B cell (primary cell): ENCODE measurements around the gene RPRD1B. TPM values are rescaled to one million over a fixed set of nuclear protein-coding genes. Genes with fewer than 3 reads are reported as not detected.

Experiments used
- ATAC-seq: fragments of 200-7000 bp; cut with Tn5 transposase; one replicate; pipeline ENCODE4 v1.10.0; 2021; ENCODE audit warnings: low read depth, mild to moderate bottlenecking, moderate number of reproducible peaks, moderate library complexity
- CTCF ChIA-PET: fragments of 350-600 bp; sonication (Branson Sonifier 250); formaldehyde crosslinking; loops from one replicate; lab custom pipeline; 2021; ENCODE audit warnings: antibody characterized with exemption, inconsistent platforms; lab: Charles Lee
- POLR2A ChIA-PET: fragments of 350-600 bp; sonication (Branson Sonifier 250); formaldehyde crosslinking; loops from one replicate; lab custom pipeline; 2021; ENCODE audit warnings: antibody characterized with exemption; lab: Charles Lee
- DNase-seq: peaks from one replicate; pipeline ENCODE4 v3.0.0; 2013
- H2AFZ ChIP-seq: 2 replicates; pipeline ENCODE4 v1.6.1; 2012; ENCODE audit warnings: mild to moderate bottlenecking, low read depth, low read length; ENCODE audit not compliant: insufficient read depth, poor library complexity, severe bottlenecking
- H3K27ac ChIP-seq, 2 donors: 1 replicate in 1 of 2; 2 replicates in 1 of 2; pipeline ENCODE4 v1.5.1; 2012 to 2013; ENCODE audit warnings: low read length in 2 of 2, mild to moderate bottlenecking in 2 of 2, moderate library complexity in 1 of 2
- H3K27me3 ChIP-seq, 4 experiments: fragments of 200-600 bp in 1 of 4; sonication (generic) in 1 of 4; replicated peaks in 1 of 4; 1 replicate in 2 of 4; 2 replicates in 2 of 4; pipeline versions ENCODE4 v1.6.1 to v1.7.0; 2013 to 2016; ENCODE audit warnings: low read length in 3 of 4, mild to moderate bottlenecking in 2 of 4, mixed read lengths in 1 of 4, moderate library complexity in 1 of 4; ENCODE audit not compliant: insufficient read depth in 4 of 4, control insufficient read depth in 3 of 4; ENCODE audit errors: control extremely low read depth in 1 of 4
- H3K36me3 ChIP-seq, 2 experiments: replicated peaks in 1 of 2; 1 replicate in 1 of 2; 2 replicates in 1 of 2; pipeline versions ENCODE4 v1.6.1 to v1.7.1; 2013; ENCODE audit warnings: low read length in 1 of 2; ENCODE audit not compliant: insufficient read depth in 2 of 2, control insufficient read depth in 1 of 2; ENCODE audit errors: control extremely low read depth in 1 of 2, extremely low read depth in 1 of 2
- H3K4me1 ChIP-seq, 2 donors: fragments of 200-600 bp in 1 of 2; sonication (generic) in 1 of 2; 1 replicate in 1 of 2; 2 replicates in 1 of 2; pipeline versions ENCODE4 v1.5.1 to v1.6.1; 2013 to 2017; ENCODE audit warnings: low read length in 2 of 2; ENCODE audit not compliant: control insufficient read depth in 2 of 2, insufficient read depth in 2 of 2
- H3K4me2 ChIP-seq: replicated peaks from 2 replicates; pipeline ENCODE3; 2012; ENCODE audit warnings: mild to moderate bottlenecking, low read depth, low read length; ENCODE audit not compliant: poor library complexity, severe bottlenecking
- H3K4me3 ChIP-seq, 5 experiments: fragments of 200-600 bp in 1 of 5; sonication (generic) in 1 of 5; 1 replicate in 3 of 5; 2 replicates in 2 of 5; pipeline versions ENCODE4 v1.5.1 to v1.7.0; 2011 to 2016; ENCODE audit warnings: low read length in 4 of 5, mild to moderate bottlenecking in 4 of 5, low read depth in 2 of 5, control low read depth in 1 of 5, moderate library complexity in 1 of 5; ENCODE audit not compliant: insufficient read depth in 1 of 5; ENCODE audit errors: control extremely low read depth in 1 of 5, extremely low read depth in 1 of 5
- H3K79me2 ChIP-seq: fragments of 200-600 bp; sonication (generic); one replicate; pipeline ENCODE4 v1.6.0; 2016; ENCODE audit warnings: low read length; ENCODE audit not compliant: control insufficient read depth, insufficient read depth
- H3K9ac ChIP-seq: fragments of 200-600 bp; sonication (generic); 2 replicates; pipeline ENCODE4 v1.6.1; 2017; ENCODE audit warnings: mild to moderate bottlenecking, low read length, moderate library complexity
- H3K9me3 ChIP-seq, 3 donors: one replicate each; pipeline versions ENCODE4 v1.6.1 to v1.7.1; 2013; ENCODE audit warnings: low read length in 2 of 3; ENCODE audit not compliant: control insufficient read depth in 2 of 3, insufficient read depth in 1 of 3; ENCODE audit errors: control extremely low read depth in 1 of 3
- H4K20me1 ChIP-seq: 2 replicates; pipeline ENCODE4 v1.6.0; 2012; ENCODE audit warnings: mild to moderate bottlenecking, low read length; ENCODE audit not compliant: insufficient read depth, control insufficient read depth, poor library complexity, severe bottlenecking
- H3K27ac Mint-ChIP-seq: one replicate; pipeline ENCODE4 v1.8.0; 2021; ENCODE audit warnings: mixed read lengths
- H3K27me3 Mint-ChIP-seq: one replicate; pipeline ENCODE4 v1.8.0; 2021; ENCODE audit warnings: mixed read lengths
- H3K4me1 Mint-ChIP-seq: one replicate; pipeline ENCODE4 v1.8.0; 2021; ENCODE audit warnings: mixed read lengths
- H3K4me3 Mint-ChIP-seq: one replicate; pipeline ENCODE4 v1.8.0; 2021; ENCODE audit warnings: mixed read lengths
- H3K9me3 Mint-ChIP-seq: one replicate; pipeline ENCODE4 v1.8.0; 2022; ENCODE audit warnings: mixed read lengths; ENCODE audit not compliant: insufficient read depth
- EZH2 ChIP-seq: IDR thresholded peaks from 2 replicates; pipeline ENCODE4 v1.6.1; 2012; ENCODE audit warnings: borderline replicate concordance, low read depth, mild to moderate bottlenecking, moderate library complexity, low read length; ENCODE audit not compliant: insufficient read depth, poor library complexity, severe bottlenecking
- WGBS: methylation state at CpG from one replicate; pipeline ENCODE4 v1.1.5; 2013; ENCODE audit warnings: missing lambda C conversion rate; ENCODE audit not compliant: insufficient coverage; 5-methylcytosine and 5-hydroxymethylcytosine counted together
- intact Hi-C: fragments of 100-400 bp; cut with micrococcal nuclease; formaldehyde crosslinking; loops from one replicate; pipeline ENCODE4 v1.10.0; 2022
- polyA plus RNA-seq: library from polyadenylated mRNA; depleted of rRNA; stranded (reverse); fragments of >200 nt; gene quantifications from 2 replicates; pipeline ENCODE4 v1.2.3, GENCODE V29; 2012
- total RNA-seq, 2 donors: library from RNA; stranded (reverse); fragments of 120-200 nt in 1 of 2; gene quantifications; 1 replicate in 1 of 2; 2 replicates in 1 of 2; pipeline versions ENCODE4 v1.2.3 to v1.2.4, GENCODE V29; 2013 to 2022
- TF ChIP-seq, protein P1 (sequence below): fragments of 200-600 bp; IDR thresholded peaks from one replicate; pipeline ENCODE4 v1.8.0; 2022; ENCODE audit warnings: antibody characterized with exemption, mild to moderate bottlenecking

Gene RPRD1B
- total and polyA plus RNA-seq, 2 donors (not counting 1 experiment from before 2014, with no cell fraction given), result 6.0 to 54.9 TPM

DNA sequence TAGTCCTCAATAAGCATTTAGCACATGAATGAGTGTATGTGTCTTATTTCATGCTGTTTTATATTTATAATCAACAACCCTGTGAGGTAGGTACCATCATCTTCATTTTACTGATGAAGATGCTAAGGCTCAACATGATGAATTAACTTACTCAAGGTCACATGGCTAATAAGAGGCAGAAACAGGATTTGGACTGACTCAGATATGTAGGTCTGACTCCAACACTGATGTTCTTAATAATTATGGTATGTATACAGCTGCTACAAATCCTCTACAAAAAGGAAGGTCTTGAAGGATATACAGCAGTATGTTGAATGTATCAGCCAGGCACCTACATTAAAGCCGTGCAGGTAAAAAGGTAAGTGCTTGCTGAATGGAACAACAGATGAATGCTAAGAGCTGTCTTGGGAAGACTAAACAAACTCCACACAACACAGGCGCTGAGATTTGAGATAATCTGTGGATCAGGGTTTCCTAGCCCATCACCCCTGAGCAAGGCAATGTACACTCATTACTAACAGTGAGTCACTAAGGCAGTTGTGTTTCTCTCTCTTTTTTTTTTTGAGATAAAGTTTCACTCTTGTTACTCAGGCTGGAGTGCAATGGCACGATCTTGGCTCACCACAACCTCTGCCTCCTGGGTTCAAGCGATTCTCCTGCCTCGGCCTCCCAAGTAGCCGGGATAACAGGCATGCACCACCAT lies 32.2 kb upstream of the RPRD1B start:
- peaks cover 0 to 85% of the 10 kb centered on the region in 2 experiments for H3K36me3 ChIP-seq

DNA sequence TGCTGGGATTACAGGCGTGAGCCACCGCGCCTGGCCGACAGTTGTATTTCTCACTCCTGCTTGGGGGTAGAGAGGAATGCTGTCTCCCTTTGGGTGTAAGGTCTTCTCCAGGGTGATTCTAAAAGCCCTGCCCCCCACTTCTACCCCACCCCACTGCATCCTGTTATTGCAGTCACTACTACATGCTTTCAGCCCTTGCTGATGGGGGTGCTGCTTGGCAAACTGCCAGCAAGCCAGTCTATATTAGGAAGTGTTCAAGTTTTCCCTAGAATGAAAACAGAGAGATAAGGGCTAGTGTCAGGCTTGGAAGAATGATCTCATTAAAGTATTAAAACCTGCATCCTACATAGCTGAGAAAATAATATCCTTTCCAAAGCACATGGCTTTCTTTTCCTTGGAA lies 31.6 kb upstream of the RPRD1B start:
- Mint-ChIP-seq H3K4me3 (no peak overlapping the region), H3K27me3 (no peaks in the 10 kb centered on the region), H3K4me1 (no peaks in the 10 kb centered on the region), H3K27ac (no peak overlapping the region), H3K9me3 (no peaks in the 10 kb centered on the region)
- Histone ChIP-seq H3K36me3 (peaks cover 0 to 81% of the 10 kb centered on the region in 2 experiments), H3K79me2 (no peaks in the 10 kb centered on the region), H2AFZ (no peak overlapping the region), H4K20me1 (no peaks in the 10 kb centered on the region), H3K9ac (no peak overlapping the region), H3K9me3 (no peaks in the 10 kb centered on the region), H3K27ac (no peak overlapping the region), H3K27me3 (no peaks in the 10 kb centered on the region), H3K4me1 (no peaks in the 10 kb centered on the region), H3K4me2 (no peak overlapping the region), H3K4me3 (no peak overlapping the region)
- no CpG with 5 or more reads among the region's 4 CpGs for WGBS
- ChIA-PET CTCF (no interaction called here), POLR2A (no interaction called here)
- ATAC-seq (no peak), DNase-seq (no peak)
- intact Hi-C loops, result no loop called here
- TF ChIP-seq, protein P1, sequence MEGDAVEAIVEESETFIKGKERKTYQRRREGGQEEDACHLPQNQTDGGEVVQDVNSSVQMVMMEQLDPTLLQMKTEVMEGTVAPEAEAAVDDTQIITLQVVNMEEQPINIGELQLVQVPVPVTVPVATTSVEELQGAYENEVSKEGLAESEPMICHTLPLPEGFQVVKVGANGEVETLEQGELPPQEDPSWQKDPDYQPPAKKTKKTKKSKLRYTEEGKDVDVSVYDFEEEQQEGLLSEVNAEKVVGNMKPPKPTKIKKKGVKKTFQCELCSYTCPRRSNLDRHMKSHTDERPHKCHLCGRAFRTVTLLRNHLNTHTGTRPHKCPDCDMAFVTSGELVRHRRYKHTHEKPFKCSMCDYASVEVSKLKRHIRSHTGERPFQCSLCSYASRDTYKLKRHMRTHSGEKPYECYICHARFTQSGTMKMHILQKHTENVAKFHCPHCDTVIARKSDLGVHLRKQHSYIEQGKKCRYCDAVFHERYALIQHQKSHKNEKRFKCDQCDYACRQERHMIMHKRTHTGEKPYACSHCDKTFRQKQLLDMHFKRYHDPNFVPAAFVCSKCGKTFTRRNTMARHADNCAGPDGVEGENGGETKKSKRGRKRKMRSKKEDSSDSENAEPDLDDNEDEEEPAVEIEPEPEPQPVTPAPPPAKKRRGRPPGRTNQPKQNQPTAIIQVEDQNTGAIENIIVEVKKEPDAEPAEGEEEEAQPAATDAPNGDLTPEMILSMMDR, result no peak
- TF ChIP-seq EZH2, result no peak

More for the DNA sequence above, 32.2 kb upstream of the RPRD1B start:
- no peak for TF ChIP-seq EZH2
- TF ChIP-seq, protein P1, result no peak
- no peaks in the 10 kb centered on the region for H3K27me3 Mint-ChIP-seq
- no peak for ATAC-seq
- CTCF ChIA-PET, result no interaction called here
- no peaks in the 10 kb centered on the region for H3K9me3 Mint-ChIP-seq
- WGBS, result 40% methylated on average over 1 of the region's 6 CpGs
- H3K79me2 ChIP-seq, result no peaks in the 10 kb centered on the region
- H3K9me3 ChIP-seq, result no peaks in the 10 kb centered on the region
- intact Hi-C loops, result no loop called here
- no peaks in the 10 kb centered on the region for H4K20me1 ChIP-seq
- DNase-seq, result no peak
- no peak overlapping the region for H2AFZ ChIP-seq
- H3K4me1 Mint-ChIP-seq, result no peaks in the 10 kb centered on the region
- H3K27ac ChIP-seq, result no peak overlapping the region
- no peaks in the 10 kb centered on the region for H3K4me1 ChIP-seq
- H3K4me2 ChIP-seq, result no peak overlapping the region
- H3K27ac Mint-ChIP-seq, result no peak overlapping the region
- no peak overlapping the region for H3K9ac ChIP-seq
- POLR2A ChIA-PET, result no interaction called here
- H3K4me3 Mint-ChIP-seq, result no peak overlapping the region
- no peaks in the 10 kb centered on the region for H3K27me3 ChIP-seq
- H3K4me3 ChIP-seq, result no peak overlapping the region
